WTC11 (cell line): ENCODE measurements around the gene PHC2. TPM values are rescaled to one million over a fixed set of nuclear protein-coding genes. Genes with fewer than 3 reads are reported as not detected.

Experiments
- ATAC-seq: fragments of 200-7000 bp; cut with Tn5 transposase; 2 replicates; pipeline ENCODE4 v1.10.0; 2021; ENCODE audit warnings: mild to moderate bottlenecking, moderate library complexity
- CTCF ChIA-PET: fragments of 300-600 bp; sonication (Branson Sonifier 250); formaldehyde crosslinking; loops from one replicate; lab custom pipeline; 2021; ENCODE audit warnings: antibody characterized with exemption; lab: Charles Lee
- POLR2A ChIA-PET: fragments of 350-600 bp; sonication (Branson Sonifier 250); formaldehyde crosslinking; loops from one replicate; lab custom pipeline; 2021; ENCODE audit warnings: antibody characterized with exemption; lab: Charles Lee
- DNase-seq: peaks from one replicate; pipeline ENCODE4 v3.0.0; 2021; ENCODE audit warnings: low spot score
- H3K27ac Mint-ChIP-seq: 2 replicates; pipeline ENCODE4 v1.8.0; 2021; ENCODE audit warnings: mixed read lengths
- H3K27me3 Mint-ChIP-seq: 2 replicates; pipeline ENCODE4 v1.8.0; 2021; ENCODE audit warnings: low read depth, mild to moderate bottlenecking, moderate library complexity, mixed read lengths
- H3K36me3 Mint-ChIP-seq: 2 replicates; pipeline ENCODE4 v1.8.0; 2021; ENCODE audit warnings: mixed read lengths
- H3K4me1 Mint-ChIP-seq: 2 replicates; pipeline ENCODE4 v1.8.0; 2022; ENCODE audit warnings: mixed read lengths
- H3K4me3 Mint-ChIP-seq: 2 replicates; pipeline ENCODE4 v1.8.0; 2021; ENCODE audit warnings: mild to moderate bottlenecking, moderate library complexity, mixed read lengths
- H3K9me3 Mint-ChIP-seq: 2 replicates; pipeline ENCODE4 v1.8.0; 2021; ENCODE audit warnings: mixed read lengths
- ARID4B ChIP-seq: sonication (generic); formaldehyde crosslinking; IDR thresholded peaks from 2 replicates; pipeline ENCODE4 v1.8.0; 2023; ENCODE audit warnings: missing genetic modification reagents, mild to moderate bottlenecking, borderline replicate concordance
- CREB1 ChIP-seq: sonication (generic); formaldehyde crosslinking; IDR thresholded peaks from 2 replicates; pipeline ENCODE4 v1.8.0; 2023; ENCODE audit warnings: mild to moderate bottlenecking, missing genetic modification reagents
- CTCF ChIP-seq: fragments of 200-600 bp; IDR thresholded peaks from 2 replicates; pipeline ENCODE4 v1.8.0; 2022; ENCODE audit warnings: antibody characterized with exemption
- FOXJ3 ChIP-seq: sonication (generic); formaldehyde crosslinking; IDR thresholded peaks from 2 replicates; pipeline ENCODE4 v1.9.0; 2021; ENCODE audit warnings: missing genetic modification reagents, mild to moderate bottlenecking, borderline replicate concordance
- FOXP1 ChIP-seq: sonication (generic); formaldehyde crosslinking; IDR thresholded peaks from 2 replicates; pipeline ENCODE4 v1.8.0; 2022; ENCODE audit warnings: missing genetic modification reagents, mild to moderate bottlenecking, moderate library complexity, borderline replicate concordance
- GABPB1 ChIP-seq: sonication (generic); formaldehyde crosslinking; IDR thresholded peaks from 2 replicates; pipeline ENCODE4 v1.8.1; 2023; ENCODE audit warnings: mild to moderate bottlenecking, missing genetic modification reagents
- KAT7 ChIP-seq: sonication (generic); formaldehyde crosslinking; IDR thresholded peaks from 2 replicates; pipeline ENCODE4 v1.8.1; 2023; ENCODE audit warnings: missing genetic modification reagents, mild to moderate bottlenecking, borderline replicate concordance
- MYBL2 ChIP-seq: sonication (generic); formaldehyde crosslinking; IDR thresholded peaks from 2 replicates; pipeline ENCODE4 v1.8.1; 2023; ENCODE audit warnings: mild to moderate bottlenecking, moderate library complexity, missing genetic modification reagents
- NFATC4 ChIP-seq: fragments of 250-450 bp; sonication (Bioruptor Pico); IDR thresholded peaks from 2 replicates; pipeline ENCODE4 v1.9.0; 2021; ENCODE audit warnings: mild to moderate bottlenecking
- NR2C2 ChIP-seq: sonication (generic); formaldehyde crosslinking; IDR thresholded peaks from 2 replicates; pipeline ENCODE4 v1.8.0; 2022; ENCODE audit warnings: mild to moderate bottlenecking, missing genetic modification reagents
- SMAD3 ChIP-seq: sonication (generic); formaldehyde crosslinking; IDR thresholded peaks from 2 replicates; pipeline ENCODE4 v1.8.0; 2022; ENCODE audit warnings: missing genetic modification reagents, mild to moderate bottlenecking, borderline replicate concordance
- TCF7 ChIP-seq: sonication (generic); formaldehyde crosslinking; IDR thresholded peaks from 2 replicates; pipeline ENCODE4 v1.8.0; 2022; ENCODE audit warnings: mild to moderate bottlenecking, low read depth, missing genetic modification reagents, moderate library complexity
- TEAD1 ChIP-seq: sonication (generic); formaldehyde crosslinking; IDR thresholded peaks from 2 replicates; pipeline ENCODE4 v1.8.0; 2022; ENCODE audit warnings: mild to moderate bottlenecking, missing genetic modification reagents
- ZNF317 ChIP-seq: sonication (generic); formaldehyde crosslinking; IDR thresholded peaks from 2 replicates; pipeline ENCODE4 v1.8.1; 2023; ENCODE audit warnings: low read depth, mild to moderate bottlenecking, moderate library complexity, missing genetic modification reagents, borderline replicate concordance
- total RNA-seq: library from RNA; stranded (reverse); gene quantifications from 3 replicates; pipeline ENCODE4 v1.2.3, GENCODE V29; 2021
- TF ChIP-seq, protein P1 (sequence below): sonication (generic); formaldehyde crosslinking; IDR thresholded peaks from 2 replicates; pipeline ENCODE4 v1.8.1; 2022; ENCODE audit warnings: missing genetic modification reagents, borderline replicate concordance
- TF ChIP-seq, protein P2 (sequence below): sonication (generic); formaldehyde crosslinking; IDR thresholded peaks from 2 replicates; pipeline ENCODE4 v1.8.1; 2023; ENCODE audit warnings: mild to moderate bottlenecking, missing genetic modification reagents
- TF ChIP-seq, protein P3 (sequence below): fragments of 250-450 bp; sonication (Bioruptor Pico); IDR thresholded peaks from 2 replicates; pipeline ENCODE4 v2.1.2; 2022; ENCODE audit warnings: mild to moderate bottlenecking, moderate library complexity

Gene PHC2
- total RNA-seq, 1 experiment from 2014 or later = 7.0 TPM

DNA sequence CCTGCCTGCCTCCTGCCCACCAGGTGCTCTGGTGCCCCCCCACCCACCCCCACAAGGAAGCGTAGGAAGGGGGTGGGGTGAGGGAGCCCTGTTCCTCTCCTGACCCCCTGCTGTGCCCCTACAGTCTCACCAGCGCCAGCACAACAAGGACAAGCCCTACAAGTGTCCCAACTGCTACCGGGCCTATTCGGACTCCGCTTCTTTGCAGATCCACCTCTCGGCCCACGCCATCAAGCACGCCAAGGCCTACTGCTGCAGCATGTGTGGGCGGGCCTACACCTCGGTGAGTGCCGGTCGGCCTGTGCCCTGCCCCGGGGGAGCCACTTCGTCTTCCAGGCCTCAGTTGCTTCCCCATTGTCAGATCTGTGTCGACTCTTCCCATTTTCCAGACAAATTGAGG, 135.9 kb downstream of the PHC2 start:
- peak; percentile 14 for ATAC-seq
- peak overlapping the region; percentile 78 for H3K27ac Mint-ChIP-seq
- peaks cover 15% of the 10 kb centered on the region; the same call in 1 of the 2 replicates for H3K36me3 Mint-ChIP-seq
- no peak overlapping the region for H3K4me3 Mint-ChIP-seq
- TF ChIP-seq ZNF317 (CRISPR knock-in tag) = no peak
- TF ChIP-seq, protein P1, sequence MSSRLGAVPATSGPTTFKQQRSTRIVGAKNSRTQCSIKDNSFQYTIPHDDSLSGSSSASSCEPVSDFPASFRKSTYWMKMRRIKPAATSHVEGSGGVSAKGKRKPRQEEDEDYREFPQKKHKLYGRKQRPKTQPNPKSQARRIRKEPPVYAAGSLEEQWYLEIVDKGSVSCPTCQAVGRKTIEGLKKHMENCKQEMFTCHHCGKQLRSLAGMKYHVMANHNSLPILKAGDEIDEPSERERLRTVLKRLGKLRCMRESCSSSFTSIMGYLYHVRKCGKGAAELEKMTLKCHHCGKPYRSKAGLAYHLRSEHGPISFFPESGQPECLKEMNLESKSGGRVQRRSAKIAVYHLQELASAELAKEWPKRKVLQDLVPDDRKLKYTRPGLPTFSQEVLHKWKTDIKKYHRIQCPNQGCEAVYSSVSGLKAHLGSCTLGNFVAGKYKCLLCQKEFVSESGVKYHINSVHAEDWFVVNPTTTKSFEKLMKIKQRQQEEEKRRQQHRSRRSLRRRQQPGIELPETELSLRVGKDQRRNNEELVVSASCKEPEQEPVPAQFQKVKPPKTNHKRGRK (CRISPR knock-in tag) = no peak
- no peak for TF ChIP-seq MYBL2
- no peak for TF ChIP-seq KAT7 (CRISPR knock-in tag)
- TF ChIP-seq, protein P2, sequence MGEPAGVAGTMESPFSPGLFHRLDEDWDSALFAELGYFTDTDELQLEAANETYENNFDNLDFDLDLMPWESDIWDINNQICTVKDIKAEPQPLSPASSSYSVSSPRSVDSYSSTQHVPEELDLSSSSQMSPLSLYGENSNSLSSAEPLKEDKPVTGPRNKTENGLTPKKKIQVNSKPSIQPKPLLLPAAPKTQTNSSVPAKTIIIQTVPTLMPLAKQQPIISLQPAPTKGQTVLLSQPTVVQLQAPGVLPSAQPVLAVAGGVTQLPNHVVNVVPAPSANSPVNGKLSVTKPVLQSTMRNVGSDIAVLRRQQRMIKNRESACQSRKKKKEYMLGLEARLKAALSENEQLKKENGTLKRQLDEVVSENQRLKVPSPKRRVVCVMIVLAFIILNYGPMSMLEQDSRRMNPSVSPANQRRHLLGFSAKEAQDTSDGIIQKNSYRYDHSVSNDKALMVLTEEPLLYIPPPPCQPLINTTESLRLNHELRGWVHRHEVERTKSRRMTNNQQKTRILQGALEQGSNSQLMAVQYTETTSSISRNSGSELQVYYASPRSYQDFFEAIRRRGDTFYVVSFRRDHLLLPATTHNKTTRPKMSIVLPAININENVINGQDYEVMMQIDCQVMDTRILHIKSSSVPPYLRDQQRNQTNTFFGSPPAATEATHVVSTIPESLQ (CRISPR knock-in tag) = no peak
- TF ChIP-seq CREB1 (CRISPR knock-in tag) = no peak
- no peak for TF ChIP-seq FOXJ3 (CRISPR knock-in tag)
- TF ChIP-seq TEAD1 (CRISPR knock-in tag) = no peak
- no peak for TF ChIP-seq SMAD3 (CRISPR knock-in tag)
- no peak for TF ChIP-seq GABPB1 (CRISPR knock-in tag)
- TF ChIP-seq NFATC4 (CRISPR knock-in tag) = no peak
- no peak for TF ChIP-seq NR2C2
- TF ChIP-seq, protein P3, sequence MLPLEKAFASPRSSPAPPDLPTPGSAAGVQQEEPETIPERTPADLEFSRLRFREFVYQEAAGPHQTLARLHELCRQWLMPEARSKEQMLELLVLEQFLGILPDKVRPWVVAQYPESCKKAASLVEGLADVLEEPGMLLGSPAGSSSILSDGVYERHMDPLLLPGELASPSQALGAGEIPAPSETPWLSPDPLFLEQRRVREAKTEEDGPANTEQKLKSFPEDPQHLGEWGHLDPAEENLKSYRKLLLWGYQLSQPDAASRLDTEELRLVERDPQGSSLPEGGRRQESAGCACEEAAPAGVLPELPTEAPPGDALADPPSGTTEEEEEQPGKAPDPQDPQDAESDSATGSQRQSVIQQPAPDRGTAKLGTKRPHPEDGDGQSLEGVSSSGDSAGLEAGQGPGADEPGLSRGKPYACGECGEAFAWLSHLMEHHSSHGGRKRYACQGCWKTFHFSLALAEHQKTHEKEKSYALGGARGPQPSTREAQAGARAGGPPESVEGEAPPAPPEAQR = no peak
- no peak for TF ChIP-seq TCF7 (CRISPR knock-in tag)
- no peak for TF ChIP-seq ARID4B (CRISPR knock-in tag)
- TF ChIP-seq FOXP1 = no peak
- no peak for TF ChIP-seq CTCF
- TF ChIP-seq, all 79 proteins: peak for 0
- H3K27me3 Mint-ChIP-seq = no peaks in the 10 kb centered on the region
- CTCF ChIA-PET = interaction anchor here (0.6 to 3.4 kb wide), 84 partner anchors 9 to 388 kb away, joined by 3 to 161 read pairs (median 5); partner anchors contain the start of genes A3GALT2, PHC2 and ZSCAN20
- POLR2A ChIA-PET = interaction anchor here (1.1 kb wide), 1 partner anchor 73 kb away, joined by 5 read pairs; no protein-coding TSS in a partner anchor
- H3K9me3 Mint-ChIP-seq = no peaks in the 10 kb centered on the region
- H3K4me1 Mint-ChIP-seq = peaks cover 7% of the 10 kb centered on the region
- no peak for DNase-seq
